KG1 (cell line): Measurements from ENCODE around the gene ASAP2.

Source experiments
- DNase-seq: peaks from one replicate; lab custom pipeline; 2025; lab: John Stamatoyannopoulos, UW

Gene ASAP2

GRCh38 chr2:9347411-9347881, 140.8 kb downstream of the ASAP2 start:
- DNase-seq = no peak

GRCh38 chr2:9354318-9354717, 147.7 kb downstream of the ASAP2 start:
- DNase-seq = no peak

GRCh38 chr2:9355270-9355669, 148.7 kb downstream of the ASAP2 start:
- DNase-seq = no peak

GRCh38 chr2:9355716-9356115, 149.1 kb downstream of the ASAP2 start:
- no peak for DNase-seq

GRCh38 chr2:9356261-9356660, 149.6 kb downstream of the ASAP2 start:
- no peak for DNase-seq

- no peak for DNase-seq
These were observed 152.2 kb downstream of the ASAP2 start for GRCh38 chr2:9358846-9359245.

- no peak for DNase-seq
These were observed 152.9 kb downstream of the ASAP2 start for GRCh38 chr2:9359463-9359862.

GRCh38 chr2:9360110-9360509, 153.5 kb downstream of the ASAP2 start:
- no peak for DNase-seq

GRCh38 chr2:9360701-9361100, 154.1 kb downstream of the ASAP2 start:
- DNase-seq = no peak

- no peak for DNase-seq
These were observed 157.8 kb downstream of the ASAP2 start for GRCh38 chr2:9364373-9364772.

- no peak for DNase-seq
These were observed 158.3 kb downstream of the ASAP2 start for GRCh38 chr2:9364791-9365497.

GRCh38 chr2:9365498-9366019, 158.9 kb downstream of the ASAP2 start:
- no peak for DNase-seq

- DNase-seq = no peak
These were observed 159.4 kb downstream of the ASAP2 start for GRCh38 chr2:9366026-9366425.

GRCh38 chr2:9370746-9371145, 164.1 kb downstream of the ASAP2 start:
- no peak for DNase-seq

GRCh38 chr2:9373047-9373446, 166.4 kb downstream of the ASAP2 start:
- no peak for DNase-seq

GRCh38 chr2:9373476-9373875, 166.9 kb downstream of the ASAP2 start:
- DNase-seq = no peak

- no peak for DNase-seq
These were observed 167.6 kb downstream of the ASAP2 start for GRCh38 chr2:9374071-9374730.

- DNase-seq = no peak
These were observed 169.3 kb downstream of the ASAP2 start for GRCh38 chr2:9375857-9376428.

- no peak for DNase-seq
These were observed 171.0 kb downstream of the ASAP2 start for GRCh38 chr2:9377461-9378097.

- DNase-seq = no peak
These were observed 172.1 kb downstream of the ASAP2 start for GRCh38 chr2:9378433-9379390.

- DNase-seq = no peak
These were observed 172.8 kb downstream of the ASAP2 start for GRCh38 chr2:9379391-9379755.
